HEK293 (cell line): ENCODE data around the gene OR6C4.

Experiments used
- CTCF ChIA-PET: fragments of 350-600 bp; formaldehyde crosslinking; extraction: SDS; loops from one replicate; lab custom pipeline; 2021; ENCODE audit warnings: antibody characterized with exemption; lab: Yijun Ruan, JAX
- POLR2A ChIA-PET: fragments of 300-600 bp; formaldehyde crosslinking; extraction: SDS; loops from one replicate; lab custom pipeline; 2020; ENCODE audit warnings: antibody characterized with exemption, inconsistent platforms; lab: Yijun Ruan, JAX
- H3K27ac ChIP-seq: fragments of 200-500 bp; sonication (Bioruptor generic); 2 replicates; pipeline ENCODE4 v1.5.1; 2014; ENCODE audit warnings: low read depth, low read length, control low read depth, inconsistent platforms; ENCODE audit errors: extremely low read depth
- H3K36me3 ChIP-seq, 2 experiments: fragments of 200-500 bp in 1 of 2; sonication (Bioruptor generic) in 1 of 2; 1 replicate in 1 of 2; 2 replicates in 1 of 2; pipeline ENCODE4 v1.5.1; 2014 to 2017; ENCODE audit warnings: inconsistent platforms in 2 of 2, low read length in 2 of 2; ENCODE audit not compliant: control insufficient read depth in 2 of 2, insufficient read depth in 1 of 2
- H3K4me1 ChIP-seq: fragments of 200-500 bp; sonication (Bioruptor generic); 2 replicates; pipeline ENCODE4 v1.5.1; 2014; ENCODE audit warnings: mild to moderate bottlenecking, low read length, inconsistent platforms; ENCODE audit not compliant: control insufficient read depth, insufficient read depth
- H3K4me3 ChIP-seq: 2 replicates; pipeline ENCODE4 v1.5.1; 2011; ENCODE audit warnings: low read depth, mild to moderate bottlenecking, control low read depth, low read length, moderate library complexity
- H3K9me3 ChIP-seq: fragments of 200-500 bp; sonication (Bioruptor generic); 2 replicates; pipeline ENCODE4 v1.5.1; 2014; ENCODE audit warnings: low read depth, low read length, inconsistent platforms; ENCODE audit not compliant: control insufficient read depth, insufficient read depth
- BCL11A ChIP-seq: fragments of 450-650 bp; formaldehyde crosslinking; IDR thresholded peaks from 2 replicates; pipeline ENCODE4 v1.5.1; 2016; ENCODE audit warnings: low read depth, missing biosample characterization, missing genetic modification characterization
- FEZF1 ChIP-seq: fragments of 450-650 bp; formaldehyde crosslinking; IDR thresholded peaks from 2 replicates; pipeline ENCODE4 v1.5.1; 2016; ENCODE audit warnings: missing biosample characterization, missing genetic modification characterization
- GLI4 ChIP-seq: fragments of 450-650 bp; formaldehyde crosslinking; IDR thresholded peaks from 2 replicates; pipeline ENCODE4 v1.5.1; 2016; ENCODE audit warnings: missing biosample characterization, missing genetic modification characterization
- OSR2 ChIP-seq: fragments of 450-650 bp; formaldehyde crosslinking; IDR thresholded peaks from 2 replicates; pipeline ENCODE4 v1.5.1; 2016; ENCODE audit warnings: missing biosample characterization, missing genetic modification characterization
- OVOL3 ChIP-seq: fragments of 450-650 bp; formaldehyde crosslinking; IDR thresholded peaks from 2 replicates; pipeline ENCODE4 v1.5.1; 2016; ENCODE audit warnings: missing biosample characterization, missing genetic modification characterization
- SETDB1 ChIP-seq: IDR thresholded peaks from one replicate; pipeline ENCODE4 v1.6.1; 2017; ENCODE audit warnings: mild to moderate bottlenecking, low read length, moderate library complexity, mixed read lengths; ENCODE audit not compliant: insufficient read length
- YY1 ChIP-seq: fragments of 450-650 bp; formaldehyde crosslinking; IDR thresholded peaks from 2 replicates; pipeline ENCODE4 v1.5.1; 2018; ENCODE audit warnings: missing biosample characterization, missing genetic modification characterization
- ZBTB17 ChIP-seq: fragments of 450-650 bp; formaldehyde crosslinking; IDR thresholded peaks from 2 replicates; pipeline ENCODE4 v1.5.1; 2016; ENCODE audit warnings: missing biosample characterization, missing genetic modification characterization
- ZBTB48 ChIP-seq: fragments of 450-650 bp; formaldehyde crosslinking; IDR thresholded peaks from 2 replicates; pipeline ENCODE4 v1.5.1; 2016; ENCODE audit warnings: missing biosample characterization, missing genetic modification characterization
- ZBTB7A ChIP-seq: fragments of 450-650 bp; formaldehyde crosslinking; IDR thresholded peaks from 2 replicates; pipeline ENCODE4 v1.5.1; 2016; ENCODE audit warnings: low read depth, missing biosample characterization, missing genetic modification characterization
- ZNF211 ChIP-seq: fragments of 450-650 bp; formaldehyde crosslinking; IDR thresholded peaks from 2 replicates; pipeline ENCODE4 v1.5.1; 2016; ENCODE audit warnings: low read depth, missing biosample characterization, missing genetic modification characterization
- ZNF239 ChIP-seq: fragments of 450-650 bp; formaldehyde crosslinking; IDR thresholded peaks from 2 replicates; pipeline ENCODE4 v1.5.1; 2016; ENCODE audit warnings: missing biosample characterization, missing genetic modification characterization
- ZNF292 ChIP-seq: fragments of 450-650 bp; formaldehyde crosslinking; IDR thresholded peaks from 2 replicates; pipeline ENCODE4 v1.5.1; 2016; ENCODE audit warnings: low read depth, missing biosample characterization, missing genetic modification characterization, borderline replicate concordance
- ZNF311 ChIP-seq: fragments of 450-650 bp; formaldehyde crosslinking; IDR thresholded peaks from 2 replicates; pipeline ENCODE4 v1.5.1; 2017; ENCODE audit warnings: missing biosample characterization, missing genetic modification characterization, borderline replicate concordance
- ZNF341 ChIP-seq: fragments of 450-650 bp; formaldehyde crosslinking; IDR thresholded peaks from 2 replicates; pipeline ENCODE4; 2016; ENCODE audit warnings: low read depth, missing biosample characterization, missing genetic modification characterization
- ZNF354C ChIP-seq: fragments of 450-650 bp; formaldehyde crosslinking; IDR thresholded peaks from 2 replicates; pipeline ENCODE4 v1.5.1; 2016; ENCODE audit warnings: missing biosample characterization, missing genetic modification characterization, low read depth, borderline replicate concordance
- ZNF394 ChIP-seq: fragments of 450-650 bp; formaldehyde crosslinking; IDR thresholded peaks from 2 replicates; pipeline ENCODE4 v1.5.1; 2016; ENCODE audit warnings: missing biosample characterization, missing genetic modification characterization, mild to moderate bottlenecking, moderate library complexity, borderline replicate concordance
- ZNF501 ChIP-seq: fragments of 450-650 bp; formaldehyde crosslinking; IDR thresholded peaks from 2 replicates; pipeline ENCODE4 v1.5.1; 2016; ENCODE audit warnings: missing biosample characterization, missing genetic modification characterization
- ZNF610 ChIP-seq: fragments of 450-650 bp; formaldehyde crosslinking; IDR thresholded peaks from 2 replicates; pipeline ENCODE4 v1.5.1; 2016; ENCODE audit warnings: missing biosample characterization, missing genetic modification characterization, borderline replicate concordance
- ZNF624 ChIP-seq: fragments of 450-650 bp; formaldehyde crosslinking; IDR thresholded peaks from 2 replicates; pipeline ENCODE4 v1.5.1; 2017; ENCODE audit warnings: missing biosample characterization, missing genetic modification characterization
- ZNF626 ChIP-seq: fragments of 450-650 bp; sonication (Bioruptor Pico); formaldehyde crosslinking; IDR thresholded peaks from 2 replicates; pipeline ENCODE4 v1.5.1; 2018; ENCODE audit warnings: missing biosample characterization, missing genetic modification characterization, inconsistent platforms
- TF ChIP-seq, protein P1 (sequence below): fragments of 450-650 bp; formaldehyde crosslinking; IDR thresholded peaks from 2 replicates; pipeline ENCODE4 v1.5.1; 2016; ENCODE audit warnings: missing biosample characterization, missing genetic modification characterization
- TF ChIP-seq, protein P2 (sequence below): fragments of 450-650 bp; IDR thresholded peaks from 2 replicates; pipeline ENCODE4 v1.5.1; 2018; ENCODE audit warnings: missing biosample characterization, missing genetic modification characterization
- TF ChIP-seq, protein P3 (sequence below): fragments of 450-650 bp; formaldehyde crosslinking; IDR thresholded peaks from 2 replicates; pipeline ENCODE4 v1.5.1; 2016; ENCODE audit warnings: missing biosample characterization, missing genetic modification characterization

The OR6C4 gene

DNA sequence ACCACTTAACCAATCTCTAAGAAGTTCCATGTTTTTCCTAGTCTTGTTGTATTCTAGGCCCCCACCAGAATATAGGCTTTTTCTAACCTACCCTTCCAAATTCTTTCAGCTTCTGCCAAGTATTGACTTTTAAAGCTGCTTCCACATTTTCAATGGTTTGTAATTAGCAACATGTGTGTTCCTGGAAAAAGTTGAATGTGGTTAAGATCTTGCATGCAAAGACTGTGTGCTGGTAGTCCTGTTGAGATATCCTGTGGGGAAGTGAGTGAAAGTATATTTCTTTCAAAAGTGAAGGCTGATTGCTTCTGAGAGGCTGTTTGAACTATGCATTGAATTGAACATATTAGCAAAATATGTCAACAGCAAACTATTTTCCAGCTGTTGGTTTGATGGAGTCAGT lies 646 bp upstream of the OR6C4 start:
- ChIA-PET POLR2A (no interaction called here), CTCF (no interaction called here)
- Histone ChIP-seq H3K4me3 (no peak overlapping the region), H3K27ac (no peak overlapping the region), H3K36me3 (no peaks in the 10 kb centered on the region), H3K9me3 (no peaks in the 10 kb centered on the region), H3K4me1 (no peaks in the 10 kb centered on the region)
- TF ChIP-seq YY1 (tag by site-specific recombination) (no peak), BCL11A (tag by site-specific recombination) (no peak), OVOL3 (tag by site-specific recombination) (no peak), ZBTB7A (tag by site-specific recombination) (no peak), ZBTB17 (tag by site-specific recombination) (no peak)

DNA sequence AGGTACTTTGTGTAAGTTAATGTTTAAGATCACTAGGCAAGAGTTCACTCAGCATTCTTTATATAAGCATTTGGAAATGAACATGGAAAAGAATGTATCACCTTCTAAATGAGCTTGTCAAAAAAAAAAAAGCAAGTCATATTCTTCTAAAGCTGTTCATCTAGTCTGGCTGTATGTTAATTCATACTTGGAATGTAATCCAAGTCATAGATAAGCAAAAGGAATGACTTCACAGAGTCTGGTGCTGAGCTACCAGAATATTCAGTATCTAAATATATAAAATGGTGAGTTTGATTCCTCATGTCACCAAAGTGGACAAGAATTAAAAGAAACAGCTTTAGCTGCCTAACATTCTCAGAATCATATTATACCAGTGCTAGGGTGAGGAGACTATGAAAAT lies 4.9 kb downstream of the OR6C4 start:
- H3K4me1 ChIP-seq: no peaks in the 10 kb centered on the region
- no peaks in the 10 kb centered on the region for H3K9me3 ChIP-seq
- ChIA-PET CTCF (no interaction called here), POLR2A (no interaction called here)
- H3K4me3 ChIP-seq: no peak overlapping the region
- no peaks in the 10 kb centered on the region for H3K36me3 ChIP-seq
- no peak overlapping the region for H3K27ac ChIP-seq
- no peak for TF ChIP-seq ZBTB48 (tag by site-specific recombination)
- TF ChIP-seq ZNF394 (tag by site-specific recombination): no peak
- TF ChIP-seq ZNF354C: no peak
- TF ChIP-seq ZNF610 (tag by site-specific recombination): no peak
- no peak for TF ChIP-seq ZNF292 (tag by site-specific recombination)
- TF ChIP-seq ZNF626 (tag by site-specific recombination): no peak
- TF ChIP-seq, protein P1, sequence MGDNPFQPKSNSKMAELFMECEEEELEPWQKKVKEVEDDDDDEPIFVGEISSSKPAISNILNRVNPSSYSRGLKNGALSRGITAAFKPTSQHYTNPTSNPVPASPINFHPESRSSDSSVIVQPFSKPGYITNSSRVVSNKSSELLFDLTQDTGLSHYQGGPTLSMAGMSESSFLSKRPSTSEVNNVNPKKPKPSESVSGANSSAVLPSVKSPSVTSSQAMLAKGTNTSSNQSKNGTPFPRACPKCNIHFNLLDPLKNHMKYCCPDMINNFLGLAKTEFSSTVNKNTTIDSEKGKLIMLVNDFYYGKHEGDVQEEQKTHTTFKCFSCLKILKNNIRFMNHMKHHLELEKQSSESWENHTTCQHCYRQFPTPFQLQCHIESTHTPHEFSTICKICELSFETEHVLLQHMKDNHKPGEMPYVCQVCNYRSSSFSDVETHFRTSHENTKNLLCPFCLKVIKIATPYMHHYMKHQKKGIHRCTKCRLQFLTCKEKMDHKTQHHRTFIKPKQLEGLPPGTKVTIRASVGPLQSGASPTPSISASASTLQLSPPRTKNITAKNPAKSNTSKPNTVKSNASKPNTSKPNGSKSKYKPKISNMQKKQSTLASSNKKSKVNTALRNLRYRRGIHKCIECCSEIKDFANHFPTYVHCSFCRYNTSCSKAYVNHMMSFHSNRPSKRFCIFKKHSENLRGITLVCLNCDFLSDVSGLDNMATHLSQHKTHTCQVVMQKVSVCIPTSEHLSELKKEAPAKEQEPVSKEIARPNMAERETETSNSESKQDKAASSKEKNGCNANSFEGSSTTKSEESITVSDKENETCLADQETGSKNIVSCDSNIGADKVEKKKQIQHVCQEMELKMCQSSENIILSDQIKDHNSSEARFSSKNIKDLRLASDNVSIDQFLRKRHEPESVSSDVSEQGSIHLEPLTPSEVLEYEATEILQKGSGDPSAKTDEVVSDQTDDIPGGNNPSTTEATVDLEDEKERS (tag by site-specific recombination): no peak
- no peak for TF ChIP-seq ZNF239
- TF ChIP-seq, protein P2, sequence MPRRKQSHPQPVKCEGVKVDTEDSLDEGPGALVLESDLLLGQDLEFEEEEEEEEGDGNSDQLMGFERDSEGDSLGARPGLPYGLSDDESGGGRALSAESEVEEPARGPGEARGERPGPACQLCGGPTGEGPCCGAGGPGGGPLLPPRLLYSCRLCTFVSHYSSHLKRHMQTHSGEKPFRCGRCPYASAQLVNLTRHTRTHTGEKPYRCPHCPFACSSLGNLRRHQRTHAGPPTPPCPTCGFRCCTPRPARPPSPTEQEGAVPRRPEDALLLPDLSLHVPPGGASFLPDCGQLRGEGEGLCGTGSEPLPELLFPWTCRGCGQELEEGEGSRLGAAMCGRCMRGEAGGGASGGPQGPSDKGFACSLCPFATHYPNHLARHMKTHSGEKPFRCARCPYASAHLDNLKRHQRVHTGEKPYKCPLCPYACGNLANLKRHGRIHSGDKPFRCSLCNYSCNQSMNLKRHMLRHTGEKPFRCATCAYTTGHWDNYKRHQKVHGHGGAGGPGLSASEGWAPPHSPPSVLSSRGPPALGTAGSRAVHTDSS (tag by site-specific recombination): no peak
- no peak for TF ChIP-seq ZNF211 (tag by site-specific recombination)
- no peak for TF ChIP-seq FEZF1
- TF ChIP-seq ZNF501 (tag by site-specific recombination): no peak
- no peak for TF ChIP-seq GLI4
- TF ChIP-seq ZNF624: no peak
- no peak for TF ChIP-seq OSR2 (tag by site-specific recombination)
- no peak for TF ChIP-seq ZNF311 (tag by site-specific recombination)
- TF ChIP-seq, protein P3, sequence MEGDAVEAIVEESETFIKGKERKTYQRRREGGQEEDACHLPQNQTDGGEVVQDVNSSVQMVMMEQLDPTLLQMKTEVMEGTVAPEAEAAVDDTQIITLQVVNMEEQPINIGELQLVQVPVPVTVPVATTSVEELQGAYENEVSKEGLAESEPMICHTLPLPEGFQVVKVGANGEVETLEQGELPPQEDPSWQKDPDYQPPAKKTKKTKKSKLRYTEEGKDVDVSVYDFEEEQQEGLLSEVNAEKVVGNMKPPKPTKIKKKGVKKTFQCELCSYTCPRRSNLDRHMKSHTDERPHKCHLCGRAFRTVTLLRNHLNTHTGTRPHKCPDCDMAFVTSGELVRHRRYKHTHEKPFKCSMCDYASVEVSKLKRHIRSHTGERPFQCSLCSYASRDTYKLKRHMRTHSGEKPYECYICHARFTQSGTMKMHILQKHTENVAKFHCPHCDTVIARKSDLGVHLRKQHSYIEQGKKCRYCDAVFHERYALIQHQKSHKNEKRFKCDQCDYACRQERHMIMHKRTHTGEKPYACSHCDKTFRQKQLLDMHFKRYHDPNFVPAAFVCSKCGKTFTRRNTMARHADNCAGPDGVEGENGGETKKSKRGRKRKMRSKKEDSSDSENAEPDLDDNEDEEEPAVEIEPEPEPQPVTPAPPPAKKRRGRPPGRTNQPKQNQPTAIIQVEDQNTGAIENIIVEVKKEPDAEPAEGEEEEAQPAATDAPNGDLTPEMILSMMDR (tag by site-specific recombination): no peak
- no peak for TF ChIP-seq ZNF341
- TF ChIP-seq SETDB1: no peak
